ENCODE results near the gene VSTM2B. TPM values are rescaled to one million over a fixed set of nuclear protein-coding genes. Genes with fewer than 3 reads are reported as not detected.

The VSTM2B gene
- total RNA-seq, 1 experiment from 2014 or later: not detected

- H3K36me3 ChIP-seq (ENCODE audit: control insufficient read depth, insufficient read depth, low read length): no peaks in the 10 kb centered on the region
- ChIA-PET POLR2A (no interaction called here), CTCF (no interaction called here)
- TF ChIP-seq, protein P1, sequence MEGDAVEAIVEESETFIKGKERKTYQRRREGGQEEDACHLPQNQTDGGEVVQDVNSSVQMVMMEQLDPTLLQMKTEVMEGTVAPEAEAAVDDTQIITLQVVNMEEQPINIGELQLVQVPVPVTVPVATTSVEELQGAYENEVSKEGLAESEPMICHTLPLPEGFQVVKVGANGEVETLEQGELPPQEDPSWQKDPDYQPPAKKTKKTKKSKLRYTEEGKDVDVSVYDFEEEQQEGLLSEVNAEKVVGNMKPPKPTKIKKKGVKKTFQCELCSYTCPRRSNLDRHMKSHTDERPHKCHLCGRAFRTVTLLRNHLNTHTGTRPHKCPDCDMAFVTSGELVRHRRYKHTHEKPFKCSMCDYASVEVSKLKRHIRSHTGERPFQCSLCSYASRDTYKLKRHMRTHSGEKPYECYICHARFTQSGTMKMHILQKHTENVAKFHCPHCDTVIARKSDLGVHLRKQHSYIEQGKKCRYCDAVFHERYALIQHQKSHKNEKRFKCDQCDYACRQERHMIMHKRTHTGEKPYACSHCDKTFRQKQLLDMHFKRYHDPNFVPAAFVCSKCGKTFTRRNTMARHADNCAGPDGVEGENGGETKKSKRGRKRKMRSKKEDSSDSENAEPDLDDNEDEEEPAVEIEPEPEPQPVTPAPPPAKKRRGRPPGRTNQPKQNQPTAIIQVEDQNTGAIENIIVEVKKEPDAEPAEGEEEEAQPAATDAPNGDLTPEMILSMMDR (IDR thresholded peaks at IDR 0.05): no peak
- TF ChIP-seq REST (IDR thresholded peaks at IDR 0.05; ENCODE audit: insufficient read depth in 1 of 2, low read depth in 2 of 2, low read length in 1 of 2) (no peak), TCF7L2 (IDR thresholded peaks at IDR 0.05; ENCODE audit: low read depth, low read length) (no peak), SIN3A (IDR thresholded peaks at IDR 0.05; ENCODE audit: borderline replicate concordance, insufficient read depth, low read depth, low read length) (no peak), POLR2AphosphoS5 (IDR thresholded peaks at IDR 0.05; ENCODE audit: low read depth, low read length) (no peak)
- H3K9me3 ChIP-seq (ENCODE audit: control insufficient read depth, insufficient read depth, low read depth, low read length): no peaks in the 10 kb centered on the region
- H3K4me1 ChIP-seq (ENCODE audit: control insufficient read depth, insufficient read depth, low read length): no peaks in the 10 kb centered on the region
- BruUV-seq (replicated peaks): no TSS peak
- in situ Hi-C loops (cut with HindIII; ENCODE audit: low pct_unique_long_range_greater_than_20kb, low sequenced_read_pairs) (no loop called here), intact Hi-C loops (cut with micrococcal nuclease; ENCODE audit: unreplicated experiment) (no loop called here)
- no peak overlapping the region for H3K4me3 ChIP-seq (ENCODE audit: low read depth in 2 of 2, low read length in 2 of 2)
- H3K27me3 ChIP-seq (ENCODE audit: control insufficient read depth, insufficient read depth, low read length): peaks cover 7% of the 10 kb centered on the region; the same call in 1 of the 2 replicates
- ATAC-seq (no peak), DNase-seq (ENCODE audit: low read depth, low spot score) (no peak)
- H3K27ac ChIP-seq (ENCODE audit: low read length): no peak overlapping the region
These were observed 21.3 kb upstream of the VSTM2B start for GRCh38 chr19:29504454-29504853.

DNA sequence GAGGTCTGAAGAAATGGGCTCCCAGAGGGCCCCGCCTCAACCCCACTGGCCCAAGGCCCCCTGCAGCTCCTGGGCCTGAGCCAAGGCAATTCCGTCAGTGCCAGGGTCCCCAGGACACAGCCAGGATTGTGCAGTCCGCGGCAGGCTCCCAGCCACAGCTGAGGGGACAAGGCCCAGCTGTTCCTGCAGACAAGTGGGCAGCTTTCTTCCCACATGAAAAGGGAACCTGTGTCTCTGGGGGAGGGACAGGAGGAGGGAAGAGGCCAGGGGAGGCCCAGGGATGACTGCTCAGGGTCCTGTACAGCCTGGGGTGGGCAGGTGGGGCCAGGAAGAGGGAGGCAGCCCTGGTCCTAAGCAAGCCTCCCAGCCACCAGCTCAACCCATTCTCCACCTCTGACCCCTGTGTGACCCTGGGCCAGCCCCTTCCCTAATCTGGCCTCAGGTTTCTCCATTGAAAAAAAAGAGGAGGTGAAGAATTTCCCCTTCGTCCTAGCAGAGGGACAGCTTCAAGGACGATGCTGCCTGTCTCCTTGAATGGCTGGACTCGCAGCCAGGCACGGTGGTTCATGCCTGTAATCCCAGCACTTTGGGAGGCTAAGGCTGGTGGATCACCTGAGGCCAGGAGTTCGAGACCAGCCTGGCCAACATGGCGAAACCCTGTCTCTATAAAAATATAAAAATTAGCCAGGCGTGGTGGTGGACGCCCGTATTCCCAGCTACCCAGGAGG, 20.5 kb upstream of the VSTM2B start:
- H3K4me1 ChIP-seq (ENCODE audit: control insufficient read depth, insufficient read depth, low read length): no peaks in the 10 kb centered on the region
- no peak for TF ChIP-seq SIN3A (IDR thresholded peaks at IDR 0.05; ENCODE audit: borderline replicate concordance, insufficient read depth, low read depth, low read length)
- TF ChIP-seq, protein P1 (IDR thresholded peaks at IDR 0.05): no peak
- TF ChIP-seq POLR2AphosphoS5 (IDR thresholded peaks at IDR 0.05; ENCODE audit: low read depth, low read length): no peak
- TF ChIP-seq REST (IDR thresholded peaks at IDR 0.05; ENCODE audit: insufficient read depth in 1 of 2, low read depth in 2 of 2, low read length in 1 of 2): no peak
- TF ChIP-seq TCF7L2 (IDR thresholded peaks at IDR 0.05; ENCODE audit: low read depth, low read length): no peak
- no peak overlapping the region for H3K27ac ChIP-seq (ENCODE audit: low read length)
- DNase-seq (ENCODE audit: low read depth, low spot score): no peak
- ChIA-PET POLR2A (no interaction called here), CTCF (no interaction called here)
- H3K4me3 ChIP-seq (ENCODE audit: low read depth in 2 of 2, low read length in 2 of 2): no peak overlapping the region
- peaks cover 7% of the 10 kb centered on the region; the same call in 1 of the 2 replicates for H3K27me3 ChIP-seq (ENCODE audit: control insufficient read depth, insufficient read depth, low read length)
- intact Hi-C loops (cut with micrococcal nuclease; ENCODE audit: unreplicated experiment) (no loop called here), in situ Hi-C loops (cut with HindIII; ENCODE audit: low pct_unique_long_range_greater_than_20kb, low sequenced_read_pairs) (no loop called here)
- ATAC-seq: no peak
- BruUV-seq (replicated peaks): no TSS peak
- no peaks in the 10 kb centered on the region for H3K9me3 ChIP-seq (ENCODE audit: control insufficient read depth, insufficient read depth, low read depth, low read length)
- no peaks in the 10 kb centered on the region for H3K36me3 ChIP-seq (ENCODE audit: control insufficient read depth, insufficient read depth, low read length)
